BLaER1 (cell line): ENCODE measurements around the gene RFLNA.

Source experiments
- H3K27ac ChIP-seq: shearing (Covaris generic); formaldehyde crosslinking; 2 replicates; pipeline ENCODE4 v1.8.1; 2022
- H3K27me3 ChIP-seq: shearing (Covaris generic); formaldehyde crosslinking; 2 replicates; pipeline ENCODE4 v1.8.1; 2022
- H3K36me3 ChIP-seq: shearing (Covaris generic); formaldehyde crosslinking; 2 replicates; pipeline ENCODE4 v1.8.1; 2022
- H3K4me1 ChIP-seq: shearing (Covaris generic); formaldehyde crosslinking; 2 replicates; pipeline ENCODE4 v1.8.1; 2022
- H3K4me2 ChIP-seq: shearing (Covaris generic); formaldehyde crosslinking; 2 replicates; pipeline ENCODE4 v1.8.1; 2022
- H3K4me3 ChIP-seq: shearing (Covaris generic); formaldehyde crosslinking; 2 replicates; pipeline ENCODE4 v1.8.1; 2022
- H3K9ac ChIP-seq: shearing (Covaris generic); formaldehyde crosslinking; 2 replicates; pipeline ENCODE4 v1.8.1; 2022
- H3K9me3 ChIP-seq: shearing (Covaris generic); formaldehyde crosslinking; 2 replicates; pipeline ENCODE4 v1.8.1; 2022
- H4K20me1 ChIP-seq: shearing (Covaris generic); formaldehyde crosslinking; 2 replicates; pipeline ENCODE4 v1.8.1; 2022
- Cebpa-rat ChIP-seq: shearing (Covaris generic); IDR thresholded peaks from 2 replicates; pipeline ENCODE4 v1.8.1; 2022

The RFLNA gene

DNA sequence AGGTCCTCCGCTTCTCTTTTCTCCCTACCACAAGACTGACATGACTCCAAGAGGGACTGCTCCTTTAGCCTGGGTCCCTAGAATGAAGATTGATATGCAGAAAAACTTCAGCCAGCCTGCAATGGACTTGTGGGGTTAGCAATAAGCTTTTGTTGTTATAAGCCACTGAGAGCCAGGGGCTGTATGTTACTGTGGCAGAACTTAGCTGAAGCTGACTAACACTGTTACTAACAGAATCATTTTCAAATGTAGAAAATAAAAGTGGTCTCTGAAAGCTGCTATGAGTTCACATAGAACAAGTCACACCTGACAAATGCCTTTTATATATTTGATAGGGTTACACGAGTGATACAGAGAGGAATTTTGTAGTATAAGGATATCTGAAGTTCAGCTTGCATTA, 13.6 kb upstream of the RFLNA start:
- H3K4me3 ChIP-seq = no peak overlapping the region
- no peaks in the 10 kb centered on the region for H3K27me3 ChIP-seq
- H3K4me1 ChIP-seq = peaks cover 70% of the 10 kb centered on the region
- no peak overlapping the region for H3K4me2 ChIP-seq
- H3K9me3 ChIP-seq = peaks cover 15% of the 10 kb centered on the region
- no peaks in the 10 kb centered on the region for H3K36me3 ChIP-seq
- H3K9ac ChIP-seq = no peak overlapping the region
- H4K20me1 ChIP-seq = no peaks in the 10 kb centered on the region
- H3K27ac ChIP-seq = no peak overlapping the region
- no peak for TF ChIP-seq Cebpa-rat

DNA sequence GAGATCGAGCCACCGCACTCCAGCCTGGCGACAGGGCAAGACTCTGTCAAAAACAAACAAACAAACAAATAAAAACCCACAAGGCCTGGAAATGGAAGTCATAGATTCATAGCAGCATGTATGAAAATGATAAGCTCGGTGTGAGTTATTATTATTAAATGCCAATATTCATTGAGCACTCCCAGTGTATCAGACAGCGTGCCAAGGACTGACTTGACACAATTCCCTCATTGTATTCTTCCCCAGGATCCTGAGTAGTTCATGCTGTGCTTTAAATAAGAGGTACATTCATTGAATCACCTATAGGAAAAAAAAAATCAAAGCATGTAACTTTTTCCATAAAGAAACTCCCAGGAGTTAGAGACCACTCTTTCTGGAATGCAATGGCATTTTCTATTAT, 12.6 kb upstream of the RFLNA start:
- no peaks in the 10 kb centered on the region for H3K36me3 ChIP-seq
- H4K20me1 ChIP-seq = no peaks in the 10 kb centered on the region
- H3K9ac ChIP-seq = no peak overlapping the region
- H3K4me2 ChIP-seq = no peak overlapping the region
- no peaks in the 10 kb centered on the region for H3K27me3 ChIP-seq
- peaks cover 15% of the 10 kb centered on the region for H3K9me3 ChIP-seq
- H3K4me3 ChIP-seq = no peak overlapping the region
- H3K27ac ChIP-seq = no peak overlapping the region
- H3K4me1 ChIP-seq = peaks cover 71% of the 10 kb centered on the region
- no peak for TF ChIP-seq Cebpa-rat

- peaks cover 63% of the 10 kb centered on the region for H3K4me1 ChIP-seq
- H4K20me1 ChIP-seq = no peaks in the 10 kb centered on the region
- H3K27me3 ChIP-seq = no peaks in the 10 kb centered on the region
- H3K9ac ChIP-seq = no peak overlapping the region
- H3K9me3 ChIP-seq = peaks cover 21% of the 10 kb centered on the region
- H3K36me3 ChIP-seq = no peaks in the 10 kb centered on the region
- no peak for TF ChIP-seq Cebpa-rat
- no peak overlapping the region for H3K4me2 ChIP-seq
- H3K27ac ChIP-seq = no peak overlapping the region
- no peak overlapping the region for H3K4me3 ChIP-seq
Measured at GRCh38 chr12:124283326-124283725, 11.6 kb upstream of the RFLNA start.

DNA sequence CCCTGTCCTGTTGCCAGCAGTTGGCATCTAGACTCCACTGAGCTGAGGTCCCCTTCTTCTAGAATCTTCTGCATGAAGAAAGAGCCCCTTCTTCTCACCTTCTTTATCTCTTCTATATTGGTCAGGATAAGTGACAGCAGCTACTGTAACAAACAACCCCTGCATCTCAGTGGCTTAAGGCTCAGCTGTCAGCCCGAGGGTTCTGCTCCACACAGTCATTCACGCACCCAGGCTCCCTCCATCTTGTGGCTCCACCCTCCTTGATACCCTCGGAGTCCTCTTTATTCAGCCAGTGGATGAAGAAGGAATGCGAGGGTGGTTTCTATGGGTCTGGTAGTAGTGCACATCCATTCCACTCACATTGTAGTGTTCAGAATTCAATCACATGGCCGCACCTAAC, 10.5 kb upstream of the RFLNA start:
- Histone ChIP-seq H3K9me3 (peaks cover 23% of the 10 kb centered on the region), H3K36me3 (no peaks in the 10 kb centered on the region), H3K27ac (no peak overlapping the region), H3K27me3 (no peaks in the 10 kb centered on the region), H4K20me1 (no peaks in the 10 kb centered on the region), H3K4me3 (no peak overlapping the region), H3K4me2 (peak overlapping the region; percentile 66), H3K9ac (no peak overlapping the region), H3K4me1 (peaks cover 58% of the 10 kb centered on the region)
- TF ChIP-seq Cebpa-rat = no peak

DNA sequence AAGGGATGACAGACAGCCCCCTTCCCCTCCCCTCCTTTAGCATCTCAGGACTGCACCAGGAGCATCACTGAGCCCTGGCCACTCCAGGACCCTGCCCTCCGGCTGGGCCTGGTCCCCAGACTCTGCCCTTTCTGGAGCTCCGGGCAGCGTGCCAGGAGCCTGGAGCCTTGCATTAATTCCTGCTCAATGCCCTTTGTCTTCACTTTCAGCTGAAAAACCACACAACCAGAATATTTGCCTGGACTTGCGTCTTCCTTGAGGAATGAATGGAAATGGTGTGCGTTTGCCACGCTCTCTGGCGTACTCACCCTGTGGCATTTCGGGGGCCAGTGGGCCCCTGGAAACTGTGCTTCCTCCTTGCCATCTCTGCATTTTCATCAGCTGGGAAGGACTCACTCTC, 8.5 kb upstream of the RFLNA start:
- Histone ChIP-seq H3K36me3 (no peaks in the 10 kb centered on the region), H3K27ac (no peak overlapping the region), H3K9ac (no peak overlapping the region)

GRCh38 chr12:124286971-124287370, 7.9 kb upstream of the RFLNA start:
- H3K9ac ChIP-seq = no peak overlapping the region
- no peak overlapping the region for H3K27ac ChIP-seq

More for the DNA sequence above, 8.5 kb upstream of the RFLNA start:
- TF ChIP-seq Cebpa-rat = no peak
- H3K27me3 ChIP-seq = no peaks in the 10 kb centered on the region
- peaks cover 23% of the 10 kb centered on the region for H3K9me3 ChIP-seq
- H4K20me1 ChIP-seq = no peaks in the 10 kb centered on the region
- peak overlapping the region; percentile 37 for H3K4me2 ChIP-seq
- H3K4me1 ChIP-seq = peaks cover 65% of the 10 kb centered on the region
- no peak overlapping the region for H3K4me3 ChIP-seq

GRCh38 chr12:124289634-124290600, 5.0 kb upstream of the RFLNA start:
- Histone ChIP-seq H3K27me3 (peaks cover 20% of the 10 kb centered on the region), H3K9me3 (peaks cover 15% of the 10 kb centered on the region), H3K4me2 (peak overlapping the region; percentile 71), H3K4me1 (peaks cover 57% of the 10 kb centered on the region), H3K36me3 (no peaks in the 10 kb centered on the region), H3K27ac (no peak overlapping the region), H3K4me3 (no peak overlapping the region), H3K9ac (0 out of 2 replicates have a peak overlapping the region, but pooled peaks have one; percentile 16), H4K20me1 (peaks cover 12% of the 10 kb centered on the region; the same call in 1 of the 2 replicates)
- no peak for TF ChIP-seq Cebpa-rat

More at GRCh38 chr12:124286971-124287370, 7.9 kb upstream of the RFLNA start:
- Histone ChIP-seq H3K4me3 (no peak overlapping the region), H3K27me3 (no peaks in the 10 kb centered on the region), H3K4me1 (peaks cover 66% of the 10 kb centered on the region), H4K20me1 (no peaks in the 10 kb centered on the region), H3K9me3 (peaks cover 23% of the 10 kb centered on the region), H3K4me2 (peak overlapping the region; percentile 37), H3K36me3 (no peaks in the 10 kb centered on the region)
- TF ChIP-seq Cebpa-rat = no peak

- peaks cover 45% of the 10 kb centered on the region for H3K27me3 ChIP-seq
- H3K4me2 ChIP-seq = no peak overlapping the region
- no peak overlapping the region for H3K9ac ChIP-seq
- peaks cover 31% of the 10 kb centered on the region; the same call in 1 of the 2 replicates for H4K20me1 ChIP-seq
- no peaks in the 10 kb centered on the region for H3K36me3 ChIP-seq
- H3K9me3 ChIP-seq = peaks cover 8% of the 10 kb centered on the region; the same call in 1 of the 2 replicates
- no peak overlapping the region for H3K4me3 ChIP-seq
- H3K27ac ChIP-seq = no peak overlapping the region
- H3K4me1 ChIP-seq = peaks cover 40% of the 10 kb centered on the region
- no peak for TF ChIP-seq Cebpa-rat
Measured at GRCh38 chr12:124292385-124292784, 2.5 kb upstream of the RFLNA start.

- Histone ChIP-seq H3K9ac (no peak overlapping the region), H3K27me3 (peaks cover 56% of the 10 kb centered on the region), H4K20me1 (peaks cover 31% of the 10 kb centered on the region; the same call in 1 of the 2 replicates), H3K9me3 (peaks cover under 1% of the 10 kb centered on the region; the same call in 1 of the 2 replicates), H3K4me2 (no peak overlapping the region), H3K36me3 (no peaks in the 10 kb centered on the region), H3K27ac (no peak overlapping the region), H3K4me3 (no peak overlapping the region), H3K4me1 (peaks cover 38% of the 10 kb centered on the region)
- no peak for TF ChIP-seq Cebpa-rat
Measured at GRCh38 chr12:124293286-124294003, 1.4 kb upstream of the RFLNA start.
